AG04449 (cell line): ENCODE measurements around the gene P4HA3.
A peak's percentile ranks its signal among the peaks of the same experiment; 100 is the strongest.

ENCODE experiments used
- CTCF ChIA-PET: fragments of 350-600 bp; formaldehyde crosslinking; extraction: SDS; loops from one replicate; lab custom pipeline; 2021; ENCODE audit warnings: antibody characterized with exemption; lab: Yijun Ruan, JAX
- POLR2A ChIA-PET: fragments of 400-600, 350-600 bp; formaldehyde crosslinking; extraction: SDS; loops from one replicate; lab custom pipeline; 2020; ENCODE audit warnings: antibody characterized with exemption, inconsistent platforms; lab: Yijun Ruan, JAX
- DNase-seq: peaks from one replicate; pipeline ENCODE4 v3.0.0-alpha.2; 2010; ENCODE audit warnings: low read depth, low spot score
- H3K4me3 ChIP-seq: 2 replicates; pipeline ENCODE4 v1.5.1; 2011; ENCODE audit warnings: low read depth, mild to moderate bottlenecking, control low read depth, low read length
- TF ChIP-seq, protein P1 (sequence below): IDR thresholded peaks from one replicate; pipeline ENCODE4 v1.5.1; 2011; ENCODE audit warnings: mild to moderate bottlenecking, moderate library complexity, low read length, control low read depth, inconsistent platforms; ENCODE audit not compliant: insufficient read depth; ENCODE audit errors: missing control alignments

P4HA3 gene

DNA sequence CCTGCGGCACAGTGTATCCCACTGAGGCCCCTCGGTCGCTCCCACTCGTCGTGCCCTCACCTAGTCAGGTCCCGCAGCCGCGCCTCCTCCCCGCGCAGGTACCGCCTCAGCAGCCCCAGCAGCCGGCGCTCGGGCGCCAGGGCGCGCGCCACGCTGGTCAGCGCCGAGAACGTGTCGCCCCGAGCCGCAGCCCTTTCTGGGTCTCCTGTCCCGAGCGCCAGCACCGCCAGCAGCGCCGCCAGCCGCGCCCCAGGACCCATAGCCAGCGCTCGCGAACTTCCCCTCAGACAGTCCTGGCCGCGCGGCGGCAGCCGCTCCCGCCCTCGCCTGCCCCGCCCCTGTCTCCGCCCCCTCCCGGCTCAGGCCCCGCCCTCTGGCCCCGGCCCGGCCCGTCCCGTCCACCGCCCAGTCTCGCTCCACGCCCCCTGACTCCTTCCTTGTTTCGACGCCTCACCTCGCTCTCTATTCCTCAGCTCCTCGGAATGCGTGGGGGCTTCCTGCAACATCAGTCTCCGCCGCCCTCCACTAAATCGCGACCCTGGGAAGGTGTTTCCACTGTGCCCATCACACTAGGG is at the start of gene P4HA3:
Gene P4HA3 (minus strand): TSS at position 289 of the 575 bp plus-strand sequence. CDS start 29 bp downstream, at position 260.
- H3K4me3 ChIP-seq: peak within 1 kb of the TSS; percentile 59
- ChIA-PET POLR2A (no interaction called here), CTCF (interaction anchor here (1.5 to 4.0 kb wide), 2 partner anchors 9 to 56 kb away, joined by 6 to 28 read pairs; no protein-coding TSS in a partner anchor)
- no peak for DNase-seq
- TF ChIP-seq, protein P1, sequence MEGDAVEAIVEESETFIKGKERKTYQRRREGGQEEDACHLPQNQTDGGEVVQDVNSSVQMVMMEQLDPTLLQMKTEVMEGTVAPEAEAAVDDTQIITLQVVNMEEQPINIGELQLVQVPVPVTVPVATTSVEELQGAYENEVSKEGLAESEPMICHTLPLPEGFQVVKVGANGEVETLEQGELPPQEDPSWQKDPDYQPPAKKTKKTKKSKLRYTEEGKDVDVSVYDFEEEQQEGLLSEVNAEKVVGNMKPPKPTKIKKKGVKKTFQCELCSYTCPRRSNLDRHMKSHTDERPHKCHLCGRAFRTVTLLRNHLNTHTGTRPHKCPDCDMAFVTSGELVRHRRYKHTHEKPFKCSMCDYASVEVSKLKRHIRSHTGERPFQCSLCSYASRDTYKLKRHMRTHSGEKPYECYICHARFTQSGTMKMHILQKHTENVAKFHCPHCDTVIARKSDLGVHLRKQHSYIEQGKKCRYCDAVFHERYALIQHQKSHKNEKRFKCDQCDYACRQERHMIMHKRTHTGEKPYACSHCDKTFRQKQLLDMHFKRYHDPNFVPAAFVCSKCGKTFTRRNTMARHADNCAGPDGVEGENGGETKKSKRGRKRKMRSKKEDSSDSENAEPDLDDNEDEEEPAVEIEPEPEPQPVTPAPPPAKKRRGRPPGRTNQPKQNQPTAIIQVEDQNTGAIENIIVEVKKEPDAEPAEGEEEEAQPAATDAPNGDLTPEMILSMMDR: no peak

DNA sequence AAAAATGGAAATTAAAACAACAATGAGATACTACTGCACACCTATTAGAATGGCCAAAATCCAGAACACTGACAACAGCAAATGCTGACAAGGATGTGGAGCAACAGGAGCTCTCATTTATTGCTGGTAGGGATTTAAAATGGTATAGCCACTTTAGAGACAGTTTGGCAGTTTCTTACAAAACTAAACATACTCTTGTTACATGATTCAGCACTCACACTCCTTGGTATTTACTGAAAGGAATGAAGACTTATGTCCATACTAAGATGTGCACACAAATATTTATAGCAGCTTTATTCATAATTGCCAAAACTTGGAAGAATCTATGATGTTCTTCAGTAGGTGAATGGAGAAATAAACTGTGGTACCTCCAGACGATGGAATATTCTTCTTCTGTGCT is 46.0 kb upstream of the P4HA3 start:
- ChIA-PET CTCF (interaction anchor here (1.5 kb wide), 1 partner anchor 32 kb away, joined by 7 read pairs; no protein-coding TSS in a partner anchor), POLR2A (interaction anchor here (0.9 kb wide), 1 partner anchor 9 kb away, joined by 4 read pairs; no protein-coding TSS in a partner anchor)
- no peak for DNase-seq
- TF ChIP-seq, protein P1: no peak
- no peak overlapping the region for H3K4me3 ChIP-seq

DNA sequence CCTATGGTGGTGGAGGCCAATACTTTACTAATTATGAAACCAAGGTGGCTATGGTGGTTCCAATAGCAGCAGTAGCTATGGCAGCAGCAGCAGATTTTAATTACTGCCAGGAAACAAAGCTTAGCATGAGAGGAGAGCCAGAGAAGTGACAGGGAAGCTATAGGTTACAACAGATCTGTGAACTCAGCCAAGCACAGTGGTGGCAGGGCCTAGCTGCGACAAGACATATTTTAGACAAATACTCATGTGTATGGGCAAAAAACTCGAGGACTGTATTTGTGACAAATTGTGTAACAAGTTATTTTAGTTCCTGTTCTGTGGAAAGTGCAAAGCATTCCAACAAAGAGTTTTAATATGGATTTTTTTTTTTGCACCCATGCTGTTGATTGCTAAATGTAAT is 44.2 kb upstream of the P4HA3 start:
- POLR2A ChIA-PET: no interaction called here
- CTCF ChIA-PET: interaction anchor here (1.0 kb wide), 1 partner anchor 14 kb away, joined by 4 read pairs; no protein-coding TSS in a partner anchor
- TF ChIP-seq, protein P1: no peak
- DNase-seq: no peak
- no peak overlapping the region for H3K4me3 ChIP-seq

DNA sequence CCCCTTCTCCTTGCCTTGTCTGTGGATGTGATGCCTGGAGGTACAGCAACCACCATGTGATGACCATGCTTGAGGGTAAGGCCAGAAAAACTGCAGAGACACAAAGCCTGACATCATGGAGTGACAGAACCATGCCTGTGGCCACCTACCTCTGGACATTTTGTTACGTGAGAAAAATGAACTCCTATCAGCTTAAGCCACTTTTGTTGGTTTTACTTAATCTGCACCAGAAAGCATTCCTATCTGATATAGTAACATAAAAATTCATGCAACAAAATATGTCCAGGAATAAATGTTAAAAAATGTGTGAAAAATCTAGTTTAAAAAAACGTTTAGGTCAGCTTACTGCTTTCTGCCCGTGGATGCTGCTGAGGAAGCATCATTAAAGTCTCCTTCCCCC is 42.6 kb upstream of the P4HA3 start:
- H3K4me3 ChIP-seq: no peak overlapping the region
- ChIA-PET CTCF (interaction anchor here (0.6 kb wide), 1 partner anchor 95 kb away, joined by 3 read pairs; no protein-coding TSS in a partner anchor), POLR2A (no interaction called here)
- DNase-seq: no peak
- TF ChIP-seq, protein P1: no peak

DNA sequence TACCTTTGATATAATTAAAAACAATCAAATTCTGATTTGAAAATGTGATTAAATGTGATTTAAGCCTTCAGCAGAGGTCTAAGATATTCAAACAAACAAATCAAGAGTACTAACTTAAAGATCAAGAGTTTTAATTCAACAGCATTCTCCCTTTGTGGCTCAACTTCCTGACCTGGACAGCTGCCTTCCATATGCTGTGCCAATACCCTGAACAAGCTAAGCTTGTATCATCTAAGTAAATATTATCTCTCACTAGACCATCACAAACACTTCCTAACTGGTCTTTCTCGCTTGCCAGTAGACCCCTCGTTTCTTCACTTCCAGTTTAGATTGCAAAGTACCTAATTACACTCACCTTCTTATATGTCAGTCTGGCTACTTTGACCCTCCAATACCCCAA is 35.9 kb upstream of the P4HA3 start:
- no peak for DNase-seq
- ChIA-PET POLR2A (no interaction called here), CTCF (interaction anchor here (1.1 kb wide), 1 partner anchor 42 kb away, joined by 3 read pairs; no protein-coding TSS in a partner anchor)
- TF ChIP-seq, protein P1: no peak
- H3K4me3 ChIP-seq: no peak overlapping the region

DNA sequence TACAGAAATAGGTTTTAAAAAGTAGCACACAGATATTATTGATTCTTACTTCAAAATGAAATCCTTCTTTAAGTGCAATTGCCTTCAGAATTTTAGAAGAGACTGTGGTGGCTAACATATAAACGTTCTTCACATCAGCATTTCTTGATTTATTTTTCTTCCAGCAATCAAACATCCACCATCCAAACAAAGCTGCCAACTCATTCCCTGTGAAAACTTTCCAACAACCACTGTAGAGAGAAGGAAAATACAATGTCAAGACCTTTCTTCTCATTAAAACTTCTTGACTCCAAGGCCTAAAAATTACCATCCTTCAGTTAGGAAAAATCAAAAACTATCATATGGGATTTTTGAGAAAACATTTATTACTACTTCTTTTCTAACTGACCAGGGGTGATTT is 34.0 kb upstream of the P4HA3 start:
- TF ChIP-seq, protein P1: no peak
- H3K4me3 ChIP-seq: no peak overlapping the region
- no peak for DNase-seq
- ChIA-PET POLR2A (no interaction called here), CTCF (no interaction called here)
